Fibroblast of lung (primary cell): ENCODE data around the gene TAF11L14. TPM values are rescaled to one million over a fixed set of nuclear protein-coding genes. Genes with fewer than 3 reads are reported as not detected.

Experiments
- DNase-seq, 2 donors: peaks; one replicate each; pipeline versions ENCODE4 v3.0.0 to v3.0.0-alpha.2; 2010; ENCODE audit warnings: low read depth in 2 of 2
- H2AFZ ChIP-seq: 2 replicates; pipeline ENCODE4 v1.5.1; 2012; ENCODE audit warnings: low read length, control low read depth, inconsistent platforms
- H3K27ac ChIP-seq: 2 replicates; pipeline ENCODE4 v1.5.1; 2011; ENCODE audit warnings: low read length, control low read depth; ENCODE audit not compliant: insufficient read depth
- H3K27me3 ChIP-seq: 2 replicates; pipeline ENCODE4 v1.5.1; 2011; ENCODE audit warnings: mild to moderate bottlenecking, low read length; ENCODE audit not compliant: control insufficient read depth, insufficient read depth
- H3K36me3 ChIP-seq: 2 replicates; pipeline ENCODE4 v1.5.1; 2011; ENCODE audit warnings: low read length; ENCODE audit not compliant: control insufficient read depth, insufficient read depth
- H3K4me1 ChIP-seq: 2 replicates; pipeline ENCODE4 v1.5.1; 2011; ENCODE audit warnings: low read length; ENCODE audit not compliant: control insufficient read depth, insufficient read depth; ENCODE audit errors: extremely low read depth
- H3K4me2 ChIP-seq: 2 replicates; pipeline ENCODE4 v1.5.1; 2011; ENCODE audit warnings: low read length, control low read depth; ENCODE audit not compliant: insufficient read depth; ENCODE audit errors: extremely low read depth
- H3K4me3 ChIP-seq, 4 experiments: fragments of 200-600 bp in 1 of 4; sonication (generic) in 1 of 4; replicated peaks in 1 of 4; 2 replicates each; pipeline ENCODE4 v1.5.1; 2011 to 2016; ENCODE audit warnings: low read length in 4 of 4, low read depth in 3 of 4, mild to moderate bottlenecking in 3 of 4, control low read depth in 2 of 4, inconsistent platforms in 1 of 4, mixed read lengths in 1 of 4; ENCODE audit not compliant: insufficient read depth in 1 of 4; ENCODE audit errors: control extremely low read depth in 1 of 4
- H3K79me2 ChIP-seq: 2 replicates; pipeline ENCODE4 v1.5.1; 2012; ENCODE audit warnings: mild to moderate bottlenecking, low read length, inconsistent platforms; ENCODE audit not compliant: control insufficient read depth, insufficient read depth
- H3K9ac ChIP-seq: 2 replicates; pipeline ENCODE4 v1.5.1; 2011; ENCODE audit warnings: mild to moderate bottlenecking, low read length, control low read depth; ENCODE audit not compliant: insufficient read depth
- H3K9me3 ChIP-seq: 2 replicates; pipeline ENCODE4 v1.5.1; 2012; ENCODE audit warnings: low read depth, low read length; ENCODE audit not compliant: control insufficient read depth, insufficient read depth
- H4K20me1 ChIP-seq: 2 replicates; pipeline ENCODE4 v1.5.1; 2011; ENCODE audit warnings: low read length; ENCODE audit not compliant: control insufficient read depth, insufficient read depth; ENCODE audit errors: extremely low read depth
- EZH2 ChIP-seq: IDR thresholded peaks from 2 replicates; pipeline ENCODE4 v1.5.1; 2012; ENCODE audit warnings: low read length, control low read depth, mild to moderate bottlenecking; ENCODE audit errors: missing control alignments
- polyA plus RNA-seq, 2 donors: library from polyadenylated mRNA; depleted of rRNA in 1 of 2; stranded (reverse) in 1 of 2; unstranded in 1 of 2; fragments of >200 nt; gene quantifications; 2 replicates each; pipeline ENCODE4 v1.2.1, GENCODE V29; 2011 to 2012; ENCODE audit warnings: missing spikeins in 1 of 2
- total RNA-seq: library from RNA; depleted of rRNA; stranded (reverse); fragments of >200 nt; gene quantifications from 2 replicates; pipeline ENCODE4 v1.2.1, GENCODE V29; 2014
- TF ChIP-seq, protein P1 (sequence below), 2 donors: IDR thresholded peaks in 1 of 2; conservative IDR thresholded peaks in 1 of 2; 1 replicate in 1 of 2; 2 replicates in 1 of 2; pipeline ENCODE4 v1.5.1; 2011 to 2012; ENCODE audit warnings: low read length in 2 of 2, control low read depth in 1 of 2, inconsistent platforms in 1 of 2, low read depth in 1 of 2, mild to moderate bottlenecking in 1 of 2

The TAF11L14 gene
- total and polyA plus RNA-seq, 2 donors (not counting 1 experiment from before 2014, with no cell fraction given): not detected

DNA sequence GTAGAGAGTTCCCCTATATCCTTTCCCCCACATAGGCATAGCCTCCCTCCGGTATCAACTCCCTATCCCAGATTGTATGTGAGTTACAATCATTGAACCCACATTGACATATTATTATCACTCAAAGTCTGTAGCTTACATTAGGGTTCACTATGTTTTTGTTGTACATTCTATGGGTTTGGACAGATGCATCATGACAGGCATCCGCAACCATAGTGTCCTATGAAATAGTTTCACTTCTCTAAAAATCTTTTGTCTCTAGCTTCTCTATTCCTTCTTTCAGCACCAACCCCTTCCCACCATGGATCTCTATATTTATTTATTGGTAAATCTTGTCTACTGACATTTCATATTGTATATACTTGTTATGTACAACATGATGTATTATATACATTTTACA is 31.6 kb downstream of the TAF11L14 start:
- Histone ChIP-seq H3K4me3 (no peak overlapping the region), H3K79me2 (no peaks in the 10 kb centered on the region), H4K20me1 (no peaks in the 10 kb centered on the region), H3K4me1 (no peaks in the 10 kb centered on the region), H3K36me3 (no peaks in the 10 kb centered on the region), H3K4me2 (no peak overlapping the region), H2AFZ (no peak overlapping the region), H3K27ac (no peak overlapping the region), H3K27me3 (no peaks in the 10 kb centered on the region), H3K9ac (no peak overlapping the region), H3K9me3 (no peaks in the 10 kb centered on the region)
- DNase-seq: no peak
- TF ChIP-seq, protein P1, sequence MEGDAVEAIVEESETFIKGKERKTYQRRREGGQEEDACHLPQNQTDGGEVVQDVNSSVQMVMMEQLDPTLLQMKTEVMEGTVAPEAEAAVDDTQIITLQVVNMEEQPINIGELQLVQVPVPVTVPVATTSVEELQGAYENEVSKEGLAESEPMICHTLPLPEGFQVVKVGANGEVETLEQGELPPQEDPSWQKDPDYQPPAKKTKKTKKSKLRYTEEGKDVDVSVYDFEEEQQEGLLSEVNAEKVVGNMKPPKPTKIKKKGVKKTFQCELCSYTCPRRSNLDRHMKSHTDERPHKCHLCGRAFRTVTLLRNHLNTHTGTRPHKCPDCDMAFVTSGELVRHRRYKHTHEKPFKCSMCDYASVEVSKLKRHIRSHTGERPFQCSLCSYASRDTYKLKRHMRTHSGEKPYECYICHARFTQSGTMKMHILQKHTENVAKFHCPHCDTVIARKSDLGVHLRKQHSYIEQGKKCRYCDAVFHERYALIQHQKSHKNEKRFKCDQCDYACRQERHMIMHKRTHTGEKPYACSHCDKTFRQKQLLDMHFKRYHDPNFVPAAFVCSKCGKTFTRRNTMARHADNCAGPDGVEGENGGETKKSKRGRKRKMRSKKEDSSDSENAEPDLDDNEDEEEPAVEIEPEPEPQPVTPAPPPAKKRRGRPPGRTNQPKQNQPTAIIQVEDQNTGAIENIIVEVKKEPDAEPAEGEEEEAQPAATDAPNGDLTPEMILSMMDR (conservative IDR thresholded peaks at IDR 0.05 in 1 of 2, IDR thresholded peaks at IDR 0.05 in 1 of 2; ENCODE audit: low read depth in 1 of 2, low read length in 2 of 2): no peak
- no peak for TF ChIP-seq EZH2

DNA sequence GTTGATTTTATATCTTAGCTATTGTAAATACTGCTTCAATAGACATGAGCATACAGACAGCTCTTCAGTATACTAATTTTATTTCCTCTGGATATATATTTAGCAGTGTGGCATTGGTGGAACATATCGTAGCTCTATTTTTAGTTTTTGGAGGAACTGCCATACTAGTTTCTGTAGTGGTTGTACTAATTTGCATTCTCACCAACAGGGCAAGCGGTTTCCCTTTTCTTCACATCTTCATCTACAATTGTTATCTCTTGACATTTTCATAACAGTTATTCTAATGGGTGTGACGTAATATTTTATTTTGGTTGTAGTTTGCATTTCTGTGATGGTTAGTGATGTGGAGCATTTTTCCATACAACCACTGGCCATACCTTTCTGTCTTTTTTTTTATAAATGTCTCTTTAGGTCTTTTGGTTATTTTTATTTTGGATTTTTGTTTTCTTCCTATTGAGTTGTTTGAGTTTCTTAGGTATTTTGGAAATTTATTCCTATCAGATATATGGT is 32.5 kb downstream of the TAF11L14 start:
- Histone ChIP-seq H3K9me3 (no peaks in the 10 kb centered on the region), H3K9ac (no peak overlapping the region), H3K4me2 (no peak overlapping the region), H2AFZ (no peak overlapping the region), H3K79me2 (no peaks in the 10 kb centered on the region), H3K4me3 (no peak overlapping the region), H3K27me3 (no peaks in the 10 kb centered on the region), H4K20me1 (no peaks in the 10 kb centered on the region), H3K27ac (no peak overlapping the region), H3K4me1 (no peaks in the 10 kb centered on the region), H3K36me3 (no peaks in the 10 kb centered on the region)
- no peak for DNase-seq
- TF ChIP-seq, protein P1 (conservative IDR thresholded peaks at IDR 0.05 in 1 of 2, IDR thresholded peaks at IDR 0.05 in 1 of 2; ENCODE audit: low read depth in 1 of 2, low read length in 2 of 2): no peak
- TF ChIP-seq EZH2: no peak

GRCh38 chr5:17670353-17670752 is 36.1 kb downstream of the TAF11L14 start:
- H3K79me2 ChIP-seq: no peaks in the 10 kb centered on the region
- no peaks in the 10 kb centered on the region for H3K27me3 ChIP-seq
- TF ChIP-seq, protein P1 (conservative IDR thresholded peaks at IDR 0.05 in 1 of 2, IDR thresholded peaks at IDR 0.05 in 1 of 2; ENCODE audit: low read depth in 1 of 2, low read length in 2 of 2): no peak
- TF ChIP-seq EZH2: no peak
- H3K4me2 ChIP-seq: no peak overlapping the region
- H4K20me1 ChIP-seq: no peaks in the 10 kb centered on the region
- no peaks in the 10 kb centered on the region for H3K36me3 ChIP-seq
- no peak for DNase-seq
- no peak overlapping the region for H3K4me3 ChIP-seq
- H3K4me1 ChIP-seq: no peaks in the 10 kb centered on the region
- H3K9ac ChIP-seq: no peak overlapping the region
- no peaks in the 10 kb centered on the region for H3K9me3 ChIP-seq
- H2AFZ ChIP-seq: no peak overlapping the region
- no peak overlapping the region for H3K27ac ChIP-seq
